GM12874 (cell line): ENCODE results near the gene S100P.

ENCODE experiments used
- TF ChIP-seq, protein P1 (sequence below): IDR thresholded peaks from 2 replicates; pipeline ENCODE4 v1.5.1; 2011; ENCODE audit warnings: low read depth, mild to moderate bottlenecking, control low read depth, low read length, moderate library complexity; ENCODE audit not compliant: insufficient read depth

The S100P gene

GRCh38 chr4:6709230-6710114, 15.8 kb downstream of the S100P start, which contains the start of gene MRFAP1L1:
MRFAP1L1 (minus strand) TSS chr4:6709865; CDS start chr4:6709629, 236 bp downstream.
- TF ChIP-seq, protein P1, sequence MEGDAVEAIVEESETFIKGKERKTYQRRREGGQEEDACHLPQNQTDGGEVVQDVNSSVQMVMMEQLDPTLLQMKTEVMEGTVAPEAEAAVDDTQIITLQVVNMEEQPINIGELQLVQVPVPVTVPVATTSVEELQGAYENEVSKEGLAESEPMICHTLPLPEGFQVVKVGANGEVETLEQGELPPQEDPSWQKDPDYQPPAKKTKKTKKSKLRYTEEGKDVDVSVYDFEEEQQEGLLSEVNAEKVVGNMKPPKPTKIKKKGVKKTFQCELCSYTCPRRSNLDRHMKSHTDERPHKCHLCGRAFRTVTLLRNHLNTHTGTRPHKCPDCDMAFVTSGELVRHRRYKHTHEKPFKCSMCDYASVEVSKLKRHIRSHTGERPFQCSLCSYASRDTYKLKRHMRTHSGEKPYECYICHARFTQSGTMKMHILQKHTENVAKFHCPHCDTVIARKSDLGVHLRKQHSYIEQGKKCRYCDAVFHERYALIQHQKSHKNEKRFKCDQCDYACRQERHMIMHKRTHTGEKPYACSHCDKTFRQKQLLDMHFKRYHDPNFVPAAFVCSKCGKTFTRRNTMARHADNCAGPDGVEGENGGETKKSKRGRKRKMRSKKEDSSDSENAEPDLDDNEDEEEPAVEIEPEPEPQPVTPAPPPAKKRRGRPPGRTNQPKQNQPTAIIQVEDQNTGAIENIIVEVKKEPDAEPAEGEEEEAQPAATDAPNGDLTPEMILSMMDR: no peak

- TF ChIP-seq, protein P1: no peak
Observed at GRCh38 chr4:6710282-6710681, 16.6 kb downstream of the S100P start.

- TF ChIP-seq, protein P1: no peak
Observed at GRCh38 chr4:6710996-6711395, 17.3 kb downstream of the S100P start.

- TF ChIP-seq, protein P1: no peak
Observed at GRCh38 chr4:6714954-6715353, 21.3 kb downstream of the S100P start.

DNA sequence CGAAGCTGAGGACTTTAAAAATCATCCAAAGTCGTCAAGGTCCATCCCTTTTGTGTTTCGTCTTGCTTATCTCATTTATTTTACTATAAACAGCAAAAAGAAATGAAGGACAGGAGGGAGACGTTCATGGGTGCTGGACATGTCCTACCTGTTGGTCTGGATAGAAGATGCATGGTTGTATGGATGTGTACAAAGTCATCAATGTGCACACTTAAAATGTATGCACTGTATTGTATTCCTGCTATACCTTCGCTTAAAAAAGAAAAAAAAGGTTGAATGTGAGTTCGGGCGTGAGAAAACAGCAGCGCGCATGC, 22.0 kb downstream of the S100P start:
- TF ChIP-seq, protein P1: no peak

DNA sequence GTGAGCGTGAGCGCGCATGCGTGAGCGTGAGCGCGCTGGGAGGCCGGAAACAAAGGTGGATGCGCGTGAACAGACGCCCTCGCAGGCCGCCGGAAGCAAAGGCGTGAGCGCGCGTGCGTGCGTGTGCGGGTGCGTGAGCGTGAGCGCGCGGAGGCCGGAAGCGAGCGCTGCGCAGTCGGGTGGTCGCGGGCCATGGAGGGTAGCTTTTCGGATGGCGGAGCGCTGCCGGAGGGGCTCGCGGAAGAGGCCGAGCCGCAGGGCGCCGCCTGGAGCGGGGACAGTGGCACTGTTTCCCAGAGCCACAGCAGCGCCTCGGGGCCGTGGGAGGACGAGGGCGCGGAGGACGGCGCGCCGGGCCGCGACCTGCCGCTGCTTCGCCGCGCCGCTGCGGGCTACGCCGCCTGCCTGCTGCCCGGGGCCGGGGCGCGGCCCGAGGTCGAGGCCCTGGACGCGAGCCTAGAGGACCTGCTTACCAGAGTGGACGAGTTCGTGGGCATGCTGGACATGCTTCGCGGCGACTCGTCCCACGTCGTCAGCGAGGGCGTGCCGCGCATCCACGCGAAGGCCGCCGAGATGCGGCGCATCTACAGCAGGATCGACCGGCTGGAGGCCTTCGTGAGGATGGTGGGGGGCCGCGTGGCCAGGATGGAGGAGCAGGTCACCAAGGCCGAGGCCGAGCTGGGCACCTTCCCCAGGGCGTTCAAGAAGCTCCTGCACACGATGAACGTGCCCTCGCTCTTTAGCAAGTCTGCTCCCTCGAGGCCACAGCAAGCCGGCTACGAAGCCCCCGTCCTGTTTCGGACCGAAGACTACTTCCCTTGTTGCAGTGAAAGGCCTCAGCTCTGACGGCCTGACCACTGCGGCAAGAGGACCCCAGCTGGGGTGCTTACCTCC, 22.6 kb downstream of the S100P start, which contains the start of gene BLOC1S4:
Gene BLOC1S4 (plus strand): TSS at position 157 of the 894 bp plus-strand sequence. CDS start 36 bp downstream, at position 193.
- TF ChIP-seq, protein P1: no peak
